IMR-90 (cell line): ENCODE results near the gene CRYBA2. TPM values are rescaled to one million over a fixed set of nuclear protein-coding genes. Genes with fewer than 3 reads are reported as not detected.

ENCODE experiments used
- ATAC-seq: fragments of 200-7000 bp; cut with Tn5 transposase; 2 replicates; pipeline ENCODE4 v1.9.1; 2020; ENCODE audit warnings: low read depth, mild to moderate bottlenecking, moderate library complexity
- BruUV-seq: library from RNA; stranded (reverse); fragments of 400-500 nt; replicated peaks from 2 replicates; lab custom pipeline; 2021; lab: Mats Ljungman, UMichigan
- CTCF ChIA-PET: fragments of 300-600 bp; formaldehyde crosslinking; extraction: SDS; loops from one replicate; lab custom pipeline; 2021; ENCODE audit warnings: antibody characterized with exemption; lab: Yijun Ruan, JAX
- POLR2A ChIA-PET: fragments of 300-600 bp; sonication (Branson Sonifier 250); formaldehyde crosslinking; loops from one replicate; lab custom pipeline; 2022; ENCODE audit warnings: antibody characterized with exemption; ENCODE audit not compliant: unreplicated experiment; lab: Charles Lee
- DNase-seq: peaks from one replicate; pipeline ENCODE4 v3.0.0; 2013
- H2AFZ ChIP-seq: replicated peaks from 2 replicates; pipeline ENCODE3; 2013; ENCODE audit warnings: low read length, mild to moderate bottlenecking; ENCODE audit not compliant: poor library complexity
- H2AK5ac ChIP-seq: 2 replicates; pipeline ENCODE4 v1.6.1; 2013; ENCODE audit warnings: low read depth, low read length, inconsistent platforms
- H2AK9ac ChIP-seq: replicated peaks from 2 replicates; pipeline ENCODE3; 2013; ENCODE audit warnings: mild to moderate bottlenecking, low read depth, low read length, moderate library complexity; ENCODE audit not compliant: poor library complexity
- H2BK120ac ChIP-seq: 2 replicates; pipeline ENCODE4 v1.6.1; 2013; ENCODE audit warnings: low read depth, low read length, inconsistent platforms
- H2BK15ac ChIP-seq: 3 replicates; pipeline ENCODE4 v1.6.1; 2013; ENCODE audit warnings: low read depth, low read length, inconsistent platforms
- H2BK20ac ChIP-seq: 2 replicates; pipeline ENCODE4 v1.6.1; 2013; ENCODE audit warnings: low read depth, mild to moderate bottlenecking, inconsistent platforms, low read length, moderate library complexity
- H2BK5ac ChIP-seq: 2 replicates; pipeline ENCODE4 v1.6.1; 2013; ENCODE audit warnings: mild to moderate bottlenecking, low read depth, low read length, inconsistent platforms; ENCODE audit not compliant: poor library complexity, severe bottlenecking
- H3K14ac ChIP-seq: replicated peaks from 2 replicates; pipeline ENCODE4 v1.6.1; 2013; ENCODE audit warnings: low read depth, low read length, inconsistent platforms
- H3K18ac ChIP-seq: 2 replicates; pipeline ENCODE4 v1.6.1; 2013; ENCODE audit warnings: low read depth, low read length, control low read depth
- H3K23ac ChIP-seq: 2 replicates; pipeline ENCODE4 v1.6.1; 2013; ENCODE audit warnings: low read depth, low read length, inconsistent platforms
- H3K27ac ChIP-seq: 2 replicates; pipeline ENCODE4 v1.5.1; 2013; ENCODE audit warnings: mild to moderate bottlenecking, control low read depth, low read length; ENCODE audit not compliant: insufficient read depth
- H3K27me3 ChIP-seq: 2 replicates; pipeline ENCODE4 v1.6.1; 2013; ENCODE audit warnings: low read length; ENCODE audit not compliant: control insufficient read depth, insufficient read depth
- H3K36me3 ChIP-seq: 2 replicates; pipeline ENCODE4 v1.6.1; 2013; ENCODE audit warnings: low read length, mixed read lengths; ENCODE audit not compliant: control insufficient read depth, insufficient read depth
- H3K4ac ChIP-seq: 2 replicates; pipeline ENCODE4 v1.6.1; 2013; ENCODE audit warnings: low read depth, low read length, inconsistent platforms
- H3K4me1 ChIP-seq: 2 replicates; pipeline ENCODE4 v1.6.1; 2013; ENCODE audit warnings: low read length, mixed read lengths; ENCODE audit not compliant: control insufficient read depth, insufficient read depth
- H3K4me2 ChIP-seq: 2 replicates; pipeline ENCODE4 v1.6.1; 2013; ENCODE audit warnings: low read depth, mild to moderate bottlenecking, control low read depth, low read length, moderate library complexity
- H3K4me3 ChIP-seq: 2 replicates; pipeline ENCODE4 v1.5.1; 2013; ENCODE audit warnings: low read depth, mild to moderate bottlenecking, control low read depth, low read length, moderate library complexity; ENCODE audit not compliant: insufficient read depth
- H3K56ac ChIP-seq: 2 replicates; pipeline ENCODE4 v1.6.1; 2013; ENCODE audit warnings: low read length, inconsistent platforms; ENCODE audit not compliant: insufficient read depth; ENCODE audit errors: extremely low read depth
- H3K79me1 ChIP-seq, 2 experiments: 2 replicates each; pipeline ENCODE4 v1.6.1; 2013; ENCODE audit warnings: low read length in 2 of 2, inconsistent platforms in 1 of 2, low read depth in 1 of 2
- H3K9ac ChIP-seq: 2 replicates; pipeline ENCODE4 v1.6.1; 2013; ENCODE audit warnings: low read depth, low read length, control low read depth
- H3K9me1 ChIP-seq: 2 replicates; pipeline ENCODE4 v1.6.1; 2013; ENCODE audit warnings: low read length, inconsistent platforms; ENCODE audit not compliant: insufficient read depth
- H3K9me3 ChIP-seq: 2 replicates; pipeline ENCODE4 v1.6.1; 2013; ENCODE audit warnings: low read length; ENCODE audit not compliant: control insufficient read depth, insufficient read depth
- H4K20me1 ChIP-seq: 2 replicates; pipeline ENCODE4 v1.6.1; 2013; ENCODE audit warnings: low read length, inconsistent platforms; ENCODE audit not compliant: insufficient read depth
- H4K5ac ChIP-seq: 2 replicates; pipeline ENCODE4 v1.6.1; 2013; ENCODE audit warnings: mild to moderate bottlenecking, low read depth, low read length, control low read depth
- H4K8ac ChIP-seq, 2 experiments: 2 replicates each; pipeline ENCODE4 v1.6.1; 2013; ENCODE audit warnings: low read depth in 2 of 2, low read length in 2 of 2, control low read depth in 1 of 2, inconsistent platforms in 1 of 2
- H4K91ac ChIP-seq: 2 replicates; pipeline ENCODE4 v1.6.1; 2013; ENCODE audit warnings: low read depth, low read length, inconsistent platforms; ENCODE audit not compliant: insufficient read depth
- CTCF ChIP-seq: conservative IDR thresholded peaks from 2 replicates; pipeline ENCODE4 v1.5.1; 2012; ENCODE audit warnings: mild to moderate bottlenecking, low read depth, low read length, improper control_type of control experiment
- ELK1 ChIP-seq: fragments of 150-350 bp; IDR thresholded peaks from 2 replicates; pipeline ENCODE4 v1.6.1; 2016; ENCODE audit warnings: low read depth, mild to moderate bottlenecking, low read length, moderate library complexity, borderline replicate concordance
- RAD21 ChIP-seq: IDR thresholded peaks from 2 replicates; pipeline ENCODE4 v1.6.1; 2012; ENCODE audit warnings: low read length, improper control_type of control experiment
- RCOR1 ChIP-seq: IDR thresholded peaks from 2 replicates; pipeline ENCODE4 v1.6.1; 2012; ENCODE audit warnings: mild to moderate bottlenecking, low read length, improper control_type of control experiment; ENCODE audit not compliant: insufficient replicate concordance
- USF2 ChIP-seq: fragments of 150-350 bp; IDR thresholded peaks from 2 replicates; pipeline ENCODE4 v1.6.1; 2017; ENCODE audit warnings: mild to moderate bottlenecking, antibody characterized with exemption, low read length, low read depth
- WGBS, 2 experiments: methylation state at CpG; one replicate each; pipeline versions ENCODE4 v1.1.5 to v1.1.7; 2013; ENCODE audit warnings: missing lambda C conversion rate in 2 of 2; ENCODE audit not compliant: insufficient read length in 1 of 2; ENCODE audit errors: extremely low coverage in 2 of 2; 5-methylcytosine and 5-hydroxymethylcytosine counted together
- dilution Hi-C: fragments of 300-500 bp; cut with HindIII; formaldehyde crosslinking; loops from one replicate; pipeline ENCODE4 v1.14.3; 2018; ENCODE audit warnings: low sequenced_read_pairs; ENCODE audit not compliant: unreplicated experiment
- in situ Hi-C: fragments of 300-500 bp; cut with MboI; formaldehyde crosslinking; loops from 3 replicates; pipeline ENCODE4 v1.14.3; 2019; ENCODE audit warnings: low sequenced_read_pairs, inconsistent platforms, mixed read lengths
- intact Hi-C: fragments of 100-400 bp; cut with micrococcal nuclease; formaldehyde crosslinking; loops from 2 replicates; pipeline ENCODE4 v1.10.0; 2022
- polyA plus RNA-seq, 3 experiments: library from polyadenylated mRNA; depleted of rRNA; stranded (reverse); fragments of >200 nt; gene quantifications; 2 replicates each; pipeline ENCODE4 v1.2.3, GENCODE V29; 2012; ENCODE audit warnings: low replicate concordance in 1 of 3
- total RNA-seq: library from RNA; depleted of rRNA; stranded (reverse); fragments of >200 nt; gene quantifications from 2 replicates; pipeline ENCODE4 v1.2.3, GENCODE V29; 2012

The CRYBA2 gene
- total and polyA plus RNA-seq, 2 of the 4 experiments (the other 2 are of a cell fraction), result not detected

GRCh38 chr2:218983934-218984238 lies 9.3 kb downstream of the CRYBA2 start:
- Histone ChIP-seq H2BK20ac (no peak overlapping the region), H4K8ac (no peak overlapping the region), H4K91ac (no peak overlapping the region), H2BK5ac (no peak overlapping the region), H3K23ac (no peak overlapping the region), H2AK9ac (no peak overlapping the region), H3K9me3 (no peaks in the 10 kb centered on the region), H2AFZ (no peak overlapping the region), H2AK5ac (no peak overlapping the region), H3K4me1 (0 out of 2 replicates have a peak, but pooled peaks cover 2% of the 10 kb centered on the region), H2BK15ac (no peak overlapping the region), H3K4ac (no peak overlapping the region), H4K20me1 (peaks cover 3% of the 10 kb centered on the region; the same call in 1 of the 2 replicates), H4K5ac (no peak overlapping the region), H2BK120ac (no peak overlapping the region), H3K4me2 (no peak overlapping the region), H3K9me1 (no peaks in the 10 kb centered on the region; the same call in 1 of the 2 replicates), H3K27ac (no peak overlapping the region), H3K9ac (no peak overlapping the region), H3K14ac (no peak overlapping the region), H3K56ac (no peak overlapping the region), H3K79me1 (no peaks in the 10 kb centered on the region), H3K27me3 (peaks cover 79% of the 10 kb centered on the region), H3K18ac (no peak overlapping the region), H3K36me3 (no peaks in the 10 kb centered on the region), H3K4me3 (no peak overlapping the region)
- CTCF ChIA-PET, result interaction anchor here (0.6 kb wide), 1 partner anchor 12 kb away, joined by 3 read pairs; no protein-coding TSS in a partner anchor
- BruUV-seq, result no TSS peak
- WGBS, 2 experiments, result 19% methylated on average over 10 of the region's 10 CpGs; no CpG with 5 or more reads in 1 of the 2 experiments
- intact Hi-C loops, result no loop called here
- dilution Hi-C loops, result no loop called here
- in situ Hi-C loops, result no loop called here
- ATAC-seq (no peak), DNase-seq (no peak)
- TF ChIP-seq CTCF, result no peak
- TF ChIP-seq RCOR1, result no peak
- no peak for TF ChIP-seq RAD21
- TF ChIP-seq ELK1, result no peak
- TF ChIP-seq USF2, result no peak
- POLR2A ChIA-PET, result no interaction called here
